Peyer's patch (tissue), 4 donors: ENCODE measurements around the gene SFTPA1. TPM values are rescaled to one million over a fixed set of nuclear protein-coding genes. Genes with fewer than 3 reads are reported as not detected.
A peak's percentile ranks its signal among the peaks of the same experiment; 100 is the strongest.
"Not testable (repeated sequence)": the region's sequence is repeated elsewhere in the genome, so short reads cannot be mapped to it uniquely, and the experiment has no call there.

Experiments
- DNase-seq, 3 donors: peaks; one replicate each; pipeline ENCODE4 v3.0.0-alpha.2; 2017 to 2019
- H3K27ac ChIP-seq, 4 donors: fragments of 200-600 bp; sonication (generic); one replicate each; pipeline ENCODE4 v1.5.1; 2016 to 2019
- H3K27me3 ChIP-seq, 2 donors: fragments of 200-600 bp; sonication (generic); one replicate each; pipeline ENCODE4 v1.5.1; 2019
- H3K36me3 ChIP-seq, 3 donors: fragments of 200-600 bp; sonication (generic); one replicate each; pipeline ENCODE4 v1.5.1; 2016 to 2019
- H3K4me1 ChIP-seq, 4 donors: fragments of 200-600 bp; sonication (generic); one replicate each; pipeline ENCODE4 v1.5.1; 2016 to 2019
- H3K4me3 ChIP-seq, 4 donors: fragments of 200-600 bp; sonication (generic); 1 replicate in 3 of 4; 2 replicates in 1 of 4; pipeline ENCODE4 v1.5.1; 2016 to 2019; ENCODE audit warnings: mild to moderate bottlenecking in 1 of 4
- H3K9me3 ChIP-seq, 4 donors: fragments of 200-600 bp; sonication (generic); one replicate each; pipeline ENCODE4 v1.5.1; 2016 to 2019; ENCODE audit warnings: mild to moderate bottlenecking in 1 of 4
- POLR2A ChIP-seq, 2 donors: fragments of 450-650 bp; IDR thresholded peaks; one replicate each; pipeline ENCODE4 v1.5.1; 2017; ENCODE audit warnings: antibody characterized with exemption in 2 of 2, mild to moderate bottlenecking in 2 of 2, moderate library complexity in 2 of 2
- total RNA-seq, 4 donors: library from RNA; depleted of rRNA; stranded (reverse); fragments of >200 nt; gene quantifications; one replicate each; pipeline ENCODE4 v1.1.0, GENCODE V29; 2016
- TF ChIP-seq, protein P1 (sequence below), 6 experiments: fragments of 450-650 bp in 4 of 6; fragments of 200-600 bp in 2 of 6; sonication (generic) in 1 of 6; IDR thresholded peaks; one replicate each; pipeline ENCODE4 v1.5.1; 2017 to 2019; ENCODE audit warnings: antibody characterized with exemption in 6 of 6, mild to moderate bottlenecking in 3 of 6, moderate library complexity in 1 of 6

The SFTPA1 gene
- total RNA-seq, 4 donors from 2014 or later: not detected

DNA sequence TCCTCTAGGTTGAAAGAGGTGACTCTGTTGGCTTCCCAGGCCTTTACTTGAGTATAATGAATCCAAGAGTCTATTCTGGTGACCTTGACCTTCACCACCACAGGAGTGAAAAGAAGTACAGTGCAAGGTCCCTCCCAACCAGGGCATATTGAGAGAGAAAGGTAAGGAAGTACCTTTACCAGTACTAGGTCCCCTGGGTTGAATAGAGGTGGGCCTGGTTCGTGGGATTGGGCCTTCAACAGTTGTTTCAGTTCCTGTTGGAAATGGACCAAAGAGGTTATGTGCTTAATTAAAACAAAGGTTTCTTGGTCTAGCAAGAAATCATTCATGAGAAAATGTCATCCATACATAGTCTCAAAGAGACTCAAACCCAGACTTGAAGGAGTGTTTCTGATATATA, 6.4 kb upstream of the SFTPA1 start:
- Histone ChIP-seq H3K36me3 (no peaks in the 10 kb centered on the region), H3K27ac (no peak overlapping the region), H3K27me3 (no peaks in the 10 kb centered on the region), H3K4me1 (no peaks in the 10 kb centered on the region), H3K4me3 (no peak overlapping the region), H3K9me3 (no peaks in the 10 kb centered on the region)
- DNase-seq: no peak
- no peak for TF ChIP-seq POLR2A (IDR thresholded peaks at IDR 0.05)
- TF ChIP-seq, protein P1, sequence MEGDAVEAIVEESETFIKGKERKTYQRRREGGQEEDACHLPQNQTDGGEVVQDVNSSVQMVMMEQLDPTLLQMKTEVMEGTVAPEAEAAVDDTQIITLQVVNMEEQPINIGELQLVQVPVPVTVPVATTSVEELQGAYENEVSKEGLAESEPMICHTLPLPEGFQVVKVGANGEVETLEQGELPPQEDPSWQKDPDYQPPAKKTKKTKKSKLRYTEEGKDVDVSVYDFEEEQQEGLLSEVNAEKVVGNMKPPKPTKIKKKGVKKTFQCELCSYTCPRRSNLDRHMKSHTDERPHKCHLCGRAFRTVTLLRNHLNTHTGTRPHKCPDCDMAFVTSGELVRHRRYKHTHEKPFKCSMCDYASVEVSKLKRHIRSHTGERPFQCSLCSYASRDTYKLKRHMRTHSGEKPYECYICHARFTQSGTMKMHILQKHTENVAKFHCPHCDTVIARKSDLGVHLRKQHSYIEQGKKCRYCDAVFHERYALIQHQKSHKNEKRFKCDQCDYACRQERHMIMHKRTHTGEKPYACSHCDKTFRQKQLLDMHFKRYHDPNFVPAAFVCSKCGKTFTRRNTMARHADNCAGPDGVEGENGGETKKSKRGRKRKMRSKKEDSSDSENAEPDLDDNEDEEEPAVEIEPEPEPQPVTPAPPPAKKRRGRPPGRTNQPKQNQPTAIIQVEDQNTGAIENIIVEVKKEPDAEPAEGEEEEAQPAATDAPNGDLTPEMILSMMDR (IDR thresholded peaks at IDR 0.05): no peak

DNA sequence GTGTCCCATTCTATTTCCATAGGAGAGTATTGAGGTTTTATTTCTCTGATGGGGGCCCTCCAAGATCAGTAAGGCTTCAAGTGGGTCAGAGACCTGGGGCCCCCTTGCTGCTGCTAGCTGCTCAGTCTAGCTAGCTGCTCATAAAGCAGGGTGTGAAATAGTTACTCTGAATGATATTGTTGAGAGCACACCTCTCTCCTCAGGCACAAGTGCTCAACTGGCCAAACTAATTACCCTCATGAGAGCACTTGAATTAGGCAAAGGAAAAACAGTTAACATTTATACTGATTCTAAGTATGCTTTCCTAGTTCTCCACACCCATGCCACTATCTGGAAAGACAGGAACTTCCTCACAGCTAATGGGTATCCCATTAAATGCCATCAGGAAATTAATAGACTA, 5.4 kb upstream of the SFTPA1 start:
- no peak for DNase-seq
- H3K4me3 ChIP-seq: no peak overlapping the region

DNA sequence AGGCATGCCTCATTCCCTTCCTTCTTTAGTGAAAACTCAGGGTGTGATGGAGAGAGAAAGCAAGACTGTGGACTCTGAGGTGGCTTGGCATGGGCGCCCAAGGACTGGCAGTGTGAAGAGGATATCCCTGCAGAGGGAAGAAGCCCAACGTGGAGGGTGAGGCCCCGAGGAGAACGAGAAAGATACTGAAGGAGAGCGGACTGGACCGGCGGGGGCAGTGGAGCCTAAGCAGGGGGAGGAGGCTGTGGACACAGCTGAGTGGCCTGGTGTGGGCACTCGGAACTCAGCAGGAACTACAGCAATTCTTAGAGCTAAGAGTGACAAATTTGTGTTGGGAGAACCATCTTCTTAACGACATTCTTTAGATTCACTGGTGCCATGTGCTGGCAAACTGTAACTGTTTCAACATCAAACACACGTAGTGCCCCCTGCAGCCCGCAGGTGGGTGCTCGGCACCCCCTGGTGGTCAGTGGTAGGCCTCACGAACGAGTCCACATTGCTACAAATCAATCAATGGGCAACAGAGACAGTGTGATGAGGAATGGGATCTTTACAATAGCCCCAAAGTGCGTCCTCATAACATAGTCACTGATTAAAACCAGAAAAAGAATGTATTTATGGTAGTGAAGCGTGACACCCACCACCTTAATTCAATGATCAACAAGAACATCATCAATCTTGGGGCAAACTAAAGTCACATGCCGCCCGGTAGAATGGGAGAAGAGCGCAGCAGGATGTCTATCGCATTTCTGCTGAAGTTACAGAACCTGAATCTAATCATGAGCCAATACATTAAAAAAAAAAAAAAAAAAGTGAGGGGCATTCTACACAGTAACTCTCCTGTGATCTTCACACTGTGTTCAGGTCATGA, 2.0 kb upstream of the SFTPA1 start:
- Histone ChIP-seq H3K9me3 (no peaks in the 10 kb centered on the region), H3K36me3 (no peaks in the 10 kb centered on the region), H3K4me3 (no peak overlapping the region), H3K4me1 (no peaks in the 10 kb centered on the region), H3K27ac (no peak overlapping the region), H3K27me3 (no peaks in the 10 kb centered on the region)
- TF ChIP-seq POLR2A (IDR thresholded peaks at IDR 0.05): no peak
- TF ChIP-seq, protein P1 (IDR thresholded peaks at IDR 0.05): peak in 5 of 6 experiments; percentile 34 to 41 (median 40)
- peak in 1 of 3 donors; percentile 45 for DNase-seq

More for the DNA sequence above, 5.4 kb upstream of the SFTPA1 start:
- no peaks in the 10 kb centered on the region for H3K36me3 ChIP-seq
- H3K9me3 ChIP-seq: no peaks in the 10 kb centered on the region
- TF ChIP-seq POLR2A (IDR thresholded peaks at IDR 0.05): no peak
- TF ChIP-seq, protein P1 (IDR thresholded peaks at IDR 0.05): no peak
- H3K4me1 ChIP-seq: no peaks in the 10 kb centered on the region
- H3K27me3 ChIP-seq: no peaks in the 10 kb centered on the region
- H3K27ac ChIP-seq: no peak overlapping the region

DNA sequence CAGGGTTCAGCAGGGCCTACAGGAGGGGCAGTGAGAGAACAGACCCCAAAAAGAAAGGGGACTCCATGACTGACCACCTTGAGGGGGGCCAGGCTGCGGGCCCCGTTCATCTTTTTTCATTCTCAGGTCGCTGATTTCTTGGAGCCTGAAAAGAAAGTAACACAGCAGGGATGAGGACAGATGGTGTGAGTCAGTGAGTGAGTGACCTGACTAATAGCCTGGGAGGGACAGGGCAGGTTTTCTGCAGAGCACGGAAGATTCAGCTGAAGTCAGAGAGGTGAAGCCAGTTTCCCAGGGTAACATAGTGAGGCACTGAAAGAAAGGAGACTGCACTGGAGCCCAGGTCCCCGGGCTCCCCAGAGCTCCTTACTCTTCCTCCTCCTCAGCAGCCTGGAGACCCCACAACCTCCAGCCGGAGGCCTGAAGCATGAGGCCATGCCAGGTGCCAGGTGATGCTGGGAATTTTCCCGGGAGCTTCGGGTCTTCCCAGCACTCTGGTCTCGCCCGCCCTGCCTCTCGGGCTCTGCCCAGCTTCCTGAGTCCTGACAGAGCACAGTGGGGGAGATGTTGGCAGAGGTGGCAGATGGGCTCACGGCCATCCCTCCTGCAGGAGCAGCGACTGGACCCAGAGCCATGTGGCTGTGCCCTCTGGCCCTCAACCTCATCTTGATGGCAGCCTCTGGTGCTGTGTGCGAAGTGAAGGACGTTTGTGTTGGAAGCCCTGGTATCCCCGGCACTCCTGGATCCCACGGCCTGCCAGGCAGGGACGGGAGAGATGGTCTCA, 646 bp downstream of the SFTPA1 start:
- H3K4me3 ChIP-seq, H3K9me3 ChIP-seq, H3K27ac ChIP-seq: not testable (repeated sequence)

DNA sequence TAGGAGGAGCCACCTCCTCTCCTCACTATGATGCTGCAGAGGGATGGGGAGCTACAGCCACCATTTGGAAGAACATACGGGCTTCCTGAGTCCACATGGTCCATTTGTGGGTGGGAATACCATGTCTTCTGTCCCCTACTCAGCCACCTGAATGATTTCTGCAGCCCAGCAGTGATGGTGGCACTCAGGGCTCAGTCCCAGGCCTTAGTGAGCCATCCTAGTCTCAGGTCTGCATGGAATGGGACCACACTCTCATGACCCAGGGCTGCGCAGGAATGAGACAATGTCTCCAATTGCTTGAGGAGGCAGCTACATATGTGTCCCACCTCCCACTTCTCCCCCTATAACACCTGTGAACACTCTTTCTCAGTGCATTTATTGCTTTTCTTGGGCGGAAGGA, 4.8 kb downstream of the SFTPA1 start:
- TF ChIP-seq, protein P1 (IDR thresholded peaks at IDR 0.05): no peak
- TF ChIP-seq POLR2A (IDR thresholded peaks at IDR 0.05): no peak
- no peak for DNase-seq
- no peaks in the 10 kb centered on the region for H3K9me3 ChIP-seq

More for the DNA sequence above, 646 bp downstream of the SFTPA1 start:
- H3K4me1 ChIP-seq, H3K27me3 ChIP-seq, H3K36me3 ChIP-seq: not testable (repeated sequence)
- DNase-seq: peak in 1 of 3 donors; percentile 18

DNA sequence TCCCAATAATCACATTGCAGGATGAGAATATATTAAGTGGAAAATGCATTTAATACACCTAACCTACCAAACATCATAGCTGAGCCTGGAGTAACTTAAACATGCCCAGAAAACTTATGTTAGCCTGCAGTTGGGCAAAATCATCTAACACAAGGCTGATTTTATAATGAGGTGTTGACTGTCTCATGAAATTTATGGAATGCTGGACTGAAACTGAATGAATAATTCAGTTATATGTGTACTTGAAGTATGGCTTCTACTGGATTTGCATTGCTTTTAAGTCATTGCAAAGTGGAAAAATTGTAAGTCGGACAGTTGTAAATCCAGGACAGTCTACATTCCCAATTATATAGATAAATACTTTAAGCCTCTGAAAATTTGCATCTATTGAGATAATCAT, 5.4 kb downstream of the SFTPA1 start:
- no peak overlapping the region for H3K4me3 ChIP-seq
- no peaks in the 10 kb centered on the region for H3K27me3 ChIP-seq
- no peak overlapping the region for H3K27ac ChIP-seq
- no peaks in the 10 kb centered on the region for H3K9me3 ChIP-seq
- H3K4me1 ChIP-seq: no peaks in the 10 kb centered on the region
- DNase-seq: no peak
- no peaks in the 10 kb centered on the region for H3K36me3 ChIP-seq
- no peak for TF ChIP-seq POLR2A (IDR thresholded peaks at IDR 0.05)
- TF ChIP-seq, protein P1 (IDR thresholded peaks at IDR 0.05): no peak

More for the DNA sequence above, 4.8 kb downstream of the SFTPA1 start:
- no peaks in the 10 kb centered on the region for H3K27me3 ChIP-seq
- H3K27ac ChIP-seq: no peak overlapping the region
- H3K4me3 ChIP-seq: no peak overlapping the region
- H3K36me3 ChIP-seq: no peaks in the 10 kb centered on the region
- H3K4me1 ChIP-seq: no peaks in the 10 kb centered on the region

DNA sequence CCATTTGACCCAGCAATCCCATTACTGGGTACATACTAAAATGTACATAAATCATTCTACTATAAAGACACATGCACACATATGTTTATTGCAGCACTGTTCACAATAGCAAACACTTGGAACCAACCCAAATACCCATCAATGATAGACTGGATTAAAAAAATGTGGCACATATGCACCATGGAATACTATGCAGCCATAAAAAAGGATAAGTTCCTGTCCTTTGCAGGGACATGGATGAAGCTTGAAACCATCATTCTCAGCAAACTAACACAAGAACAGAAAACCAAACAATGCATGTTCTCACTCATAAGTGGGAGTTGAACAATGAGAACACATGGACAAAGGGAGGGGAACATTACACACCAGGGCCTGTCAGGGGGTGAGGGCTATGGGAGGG, 12.9 kb downstream of the SFTPA1 start:
- H3K9me3 ChIP-seq, H3K27ac ChIP-seq, H3K4me3 ChIP-seq, H3K4me1 ChIP-seq, H3K27me3 ChIP-seq, H3K36me3 ChIP-seq, DNase-seq: not testable (repeated sequence)
